Amniotic stem cell (primary cell): ENCODE measurements around the gene UBASH3A.

Source experiments
- DNase-seq: peaks from one replicate; lab custom pipeline; 2025; lab: John Stamatoyannopoulos, UW

Gene UBASH3A, protein sequence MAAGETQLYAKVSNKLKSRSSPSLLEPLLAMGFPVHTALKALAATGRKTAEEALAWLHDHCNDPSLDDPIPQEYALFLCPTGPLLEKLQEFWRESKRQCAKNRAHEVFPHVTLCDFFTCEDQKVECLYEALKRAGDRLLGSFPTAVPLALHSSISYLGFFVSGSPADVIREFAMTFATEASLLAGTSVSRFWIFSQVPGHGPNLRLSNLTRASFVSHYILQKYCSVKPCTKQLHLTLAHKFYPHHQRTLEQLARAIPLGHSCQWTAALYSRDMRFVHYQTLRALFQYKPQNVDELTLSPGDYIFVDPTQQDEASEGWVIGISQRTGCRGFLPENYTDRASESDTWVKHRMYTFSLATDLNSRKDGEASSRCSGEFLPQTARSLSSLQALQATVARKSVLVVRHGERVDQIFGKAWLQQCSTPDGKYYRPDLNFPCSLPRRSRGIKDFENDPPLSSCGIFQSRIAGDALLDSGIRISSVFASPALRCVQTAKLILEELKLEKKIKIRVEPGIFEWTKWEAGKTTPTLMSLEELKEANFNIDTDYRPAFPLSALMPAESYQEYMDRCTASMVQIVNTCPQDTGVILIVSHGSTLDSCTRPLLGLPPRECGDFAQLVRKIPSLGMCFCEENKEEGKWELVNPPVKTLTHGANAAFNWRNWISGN

DNA sequence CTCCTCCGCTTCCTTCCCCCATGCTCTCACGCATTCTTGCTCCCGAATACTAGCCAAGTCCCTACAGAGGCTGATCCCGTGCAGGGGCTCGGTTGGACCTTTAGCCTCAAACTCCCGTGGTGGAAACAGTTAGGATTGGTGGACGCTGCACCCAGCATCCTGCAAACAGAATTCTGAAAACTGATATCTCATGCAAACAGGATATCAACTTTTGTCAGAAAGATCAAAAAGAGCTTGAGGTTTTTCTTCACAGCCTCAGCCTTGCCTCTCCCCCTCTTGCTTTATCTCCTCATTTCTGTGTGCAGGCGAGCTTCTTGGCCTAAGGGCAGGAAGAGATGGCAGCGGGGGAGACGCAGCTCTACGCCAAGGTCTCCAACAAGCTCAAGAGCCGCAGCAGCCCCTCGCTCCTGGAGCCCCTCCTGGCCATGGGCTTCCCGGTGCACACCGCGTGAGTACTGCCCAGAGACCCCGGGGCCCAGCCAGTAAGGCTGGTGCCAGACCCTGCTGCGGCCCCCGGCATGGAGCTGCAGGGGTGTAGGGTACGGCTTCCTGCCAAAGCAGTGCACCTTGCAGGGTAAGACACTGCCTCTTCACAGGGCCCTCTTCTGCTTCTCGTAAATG, at the start of gene UBASH3A:
Gene UBASH3A (plus strand): TSS at position 292 of the 621 bp plus-strand sequence. CDS start 44 bp downstream, at position 336.
- DNase-seq = no peak

DNA sequence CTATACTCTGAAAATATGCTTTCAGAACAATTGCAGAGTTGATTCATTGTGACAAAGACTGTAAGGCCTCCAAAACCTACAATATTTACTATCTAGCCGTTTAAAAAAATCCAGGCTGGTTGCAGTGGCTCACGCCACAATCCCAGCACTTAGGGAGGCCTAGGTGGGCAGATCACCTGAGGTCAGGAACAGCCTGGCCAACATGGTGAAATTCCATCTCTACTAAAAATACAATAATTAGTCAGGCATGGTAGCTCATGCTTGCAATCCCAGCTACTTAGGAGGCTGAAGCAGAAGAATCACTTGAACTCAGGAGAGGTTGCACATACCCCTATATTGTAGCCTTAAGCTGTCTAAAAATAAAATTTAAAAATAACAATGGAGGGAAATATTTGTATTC, 47.7 kb upstream of the UBASH3A start:
- no peak for DNase-seq

DNA sequence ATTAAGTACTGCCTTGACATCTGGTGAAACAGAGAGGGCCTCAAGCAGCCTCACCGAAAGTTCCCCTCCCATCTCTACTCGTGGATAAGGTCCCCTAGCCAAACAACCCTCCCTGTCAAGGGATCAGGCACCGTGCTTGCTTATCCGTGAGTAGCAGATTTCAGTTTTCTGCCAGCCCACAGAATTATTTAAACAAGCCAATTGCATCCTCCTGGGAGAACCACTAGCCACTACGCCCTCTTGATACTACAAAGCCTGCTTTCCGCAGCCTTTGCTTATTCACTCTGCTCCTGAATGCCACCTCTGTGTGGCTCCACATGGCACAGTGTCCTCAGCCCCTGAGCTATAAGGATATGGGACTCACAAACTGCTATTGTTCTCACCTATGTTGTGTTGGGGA, 47.1 kb upstream of the UBASH3A start:
- no peak for DNase-seq

DNA sequence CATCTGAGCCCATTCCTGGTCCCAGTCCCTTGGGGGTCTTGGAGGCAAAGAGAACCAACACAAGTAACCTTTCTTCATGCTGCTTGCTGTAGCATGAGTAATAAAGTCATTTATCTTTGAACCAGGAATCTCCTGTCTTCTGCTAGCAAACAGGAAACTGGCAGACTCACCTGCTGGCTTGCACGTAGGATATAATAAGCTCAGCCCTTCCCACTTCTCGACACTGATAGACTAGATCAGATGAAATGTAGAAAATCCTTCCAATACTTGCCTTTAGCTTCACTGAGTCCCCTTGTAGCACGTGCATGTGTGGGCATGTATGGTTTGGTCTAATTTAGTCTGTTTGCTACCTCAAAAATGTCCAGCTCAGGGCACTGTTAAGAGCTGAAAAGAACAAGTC, 46.4 kb upstream of the UBASH3A start:
- no peak for DNase-seq

DNA sequence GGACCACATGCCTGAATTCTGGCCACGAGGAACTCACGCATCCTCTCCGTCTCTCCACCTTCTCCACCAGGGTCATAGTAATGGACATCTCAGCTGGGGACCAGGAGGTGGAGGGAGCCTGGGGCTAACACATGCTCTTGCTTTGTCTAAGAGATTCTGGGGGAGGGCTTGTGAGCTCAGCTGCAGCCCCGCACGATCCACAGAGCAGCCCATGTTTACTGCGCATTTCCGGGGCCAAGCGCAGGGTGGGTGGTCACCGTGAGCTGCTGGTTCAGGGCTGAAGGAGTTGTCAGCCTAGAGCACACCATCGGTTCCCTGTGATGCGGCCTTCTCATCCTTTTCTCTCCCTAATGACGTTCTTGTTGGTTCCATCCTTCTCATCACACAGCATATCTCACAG, 45.4 kb upstream of the UBASH3A start:
- DNase-seq = no peak

DNA sequence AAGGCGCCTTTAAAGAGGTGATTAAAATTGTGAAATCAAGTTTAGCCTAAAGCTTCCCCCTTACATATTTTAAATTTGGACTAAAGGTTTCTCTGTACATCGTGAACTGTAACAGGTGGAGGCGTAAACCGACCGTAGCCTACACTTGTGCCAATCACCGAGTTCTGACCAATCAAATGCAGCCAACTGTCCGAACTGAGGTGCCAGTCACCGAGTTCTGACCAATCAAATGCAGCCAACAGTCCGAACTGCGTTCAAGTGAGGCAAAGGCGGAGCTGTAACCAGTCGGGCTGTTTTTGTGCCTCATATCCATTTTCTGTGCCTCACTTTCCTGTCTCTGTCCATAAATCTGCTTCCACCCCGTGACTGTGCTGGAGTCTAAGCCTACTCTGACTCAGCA, 44.8 kb upstream of the UBASH3A start:
- DNase-seq = no peak

DNA sequence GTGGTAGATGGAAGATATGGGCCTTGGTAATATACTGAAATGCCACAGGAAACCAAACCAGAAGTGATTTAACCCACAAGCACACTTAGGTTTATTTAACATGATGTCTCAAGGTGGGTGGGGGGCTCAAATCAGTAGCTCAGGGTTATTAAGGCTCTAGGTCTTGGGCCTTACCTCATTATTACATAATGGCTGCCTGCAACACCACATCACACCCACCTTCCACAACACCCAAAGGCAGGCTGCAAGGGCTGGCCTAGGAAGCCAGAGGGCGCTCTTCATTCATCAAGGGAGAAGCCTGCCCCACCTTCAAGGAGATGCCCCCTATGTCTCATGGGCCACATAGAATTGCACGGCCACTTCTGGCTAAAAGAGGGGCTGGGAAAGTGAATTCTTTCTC, 43.4 kb upstream of the UBASH3A start:
- no peak for DNase-seq

DNA sequence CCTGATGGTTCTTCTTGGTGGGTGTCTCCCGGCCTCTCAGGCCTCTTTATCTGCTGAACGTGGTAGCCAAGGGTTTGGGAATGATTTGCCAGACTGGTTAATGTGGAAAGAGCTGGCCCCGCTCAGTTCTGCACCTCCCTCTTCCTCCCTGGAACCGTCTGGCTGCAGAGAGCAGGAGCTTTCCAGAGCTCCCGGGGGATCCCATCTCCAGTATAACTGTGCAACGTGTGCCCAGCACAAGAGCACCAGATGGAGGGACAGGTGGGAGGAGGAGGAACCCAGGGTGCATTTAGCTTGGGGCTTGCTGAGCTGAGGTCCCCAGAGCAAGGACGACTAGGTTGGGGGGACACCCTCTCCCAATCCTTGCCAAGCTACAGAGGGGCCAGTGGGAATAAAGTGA, 42.4 kb upstream of the UBASH3A start:
- no peak for DNase-seq

DNA sequence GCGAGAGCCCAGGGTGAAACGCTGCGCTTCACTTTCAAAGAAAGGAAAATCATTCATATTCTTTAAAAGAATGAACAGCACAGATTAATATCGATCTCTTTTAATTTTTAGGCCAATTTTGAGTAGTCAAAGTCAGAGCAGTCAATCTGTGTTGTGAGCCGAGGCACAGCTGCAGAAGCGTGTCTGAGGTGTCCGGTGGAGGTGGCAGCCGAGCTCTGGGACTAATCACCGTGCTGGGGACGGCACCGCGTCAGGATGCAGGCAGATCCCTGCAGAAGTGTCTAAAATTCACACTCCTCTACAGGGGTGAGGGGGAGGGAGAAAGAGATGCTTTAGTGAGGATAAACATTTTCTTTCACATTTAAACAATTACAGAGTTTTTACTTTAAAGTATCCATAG, 41.5 kb upstream of the UBASH3A start:
- DNase-seq = no peak

DNA sequence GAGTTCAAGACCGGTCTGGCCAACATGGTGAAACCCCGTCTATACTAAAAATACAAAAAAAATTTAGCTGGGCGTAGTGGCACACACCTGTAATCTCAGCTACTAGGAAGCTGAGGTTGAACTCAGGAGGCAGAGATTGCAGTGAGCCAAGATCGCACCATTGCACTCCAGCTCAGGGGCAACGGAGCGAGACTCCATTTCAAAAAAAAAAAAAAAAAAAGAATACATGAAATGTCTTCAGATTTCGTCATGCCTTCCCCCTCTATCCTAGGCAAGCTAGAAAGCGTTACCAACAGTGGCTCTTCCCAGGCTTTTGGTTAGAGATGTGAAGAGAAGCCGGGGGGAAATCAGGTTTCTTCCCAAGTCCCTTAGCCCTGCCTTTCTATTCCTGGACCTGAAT, 41.0 kb upstream of the UBASH3A start:
- DNase-seq = no peak

DNA sequence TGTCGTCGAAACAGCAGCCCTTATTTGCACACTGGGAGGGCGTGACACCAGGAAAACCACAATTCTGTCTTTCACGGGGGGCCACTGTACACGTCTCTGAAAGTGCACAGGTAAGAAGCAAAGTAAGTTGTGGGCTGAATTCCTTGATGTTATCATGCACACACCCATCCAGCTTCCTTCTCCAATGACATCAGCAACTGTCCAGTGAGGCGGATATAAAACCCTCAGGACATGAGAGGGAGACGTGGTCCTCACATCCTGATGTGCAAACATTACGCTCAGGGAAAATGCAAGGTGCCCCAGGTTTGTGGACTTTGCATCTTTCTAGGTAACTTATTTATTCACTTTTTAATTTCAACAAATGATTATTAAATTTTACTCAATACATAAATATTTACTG, 40.4 kb upstream of the UBASH3A start:
- DNase-seq = no peak

DNA sequence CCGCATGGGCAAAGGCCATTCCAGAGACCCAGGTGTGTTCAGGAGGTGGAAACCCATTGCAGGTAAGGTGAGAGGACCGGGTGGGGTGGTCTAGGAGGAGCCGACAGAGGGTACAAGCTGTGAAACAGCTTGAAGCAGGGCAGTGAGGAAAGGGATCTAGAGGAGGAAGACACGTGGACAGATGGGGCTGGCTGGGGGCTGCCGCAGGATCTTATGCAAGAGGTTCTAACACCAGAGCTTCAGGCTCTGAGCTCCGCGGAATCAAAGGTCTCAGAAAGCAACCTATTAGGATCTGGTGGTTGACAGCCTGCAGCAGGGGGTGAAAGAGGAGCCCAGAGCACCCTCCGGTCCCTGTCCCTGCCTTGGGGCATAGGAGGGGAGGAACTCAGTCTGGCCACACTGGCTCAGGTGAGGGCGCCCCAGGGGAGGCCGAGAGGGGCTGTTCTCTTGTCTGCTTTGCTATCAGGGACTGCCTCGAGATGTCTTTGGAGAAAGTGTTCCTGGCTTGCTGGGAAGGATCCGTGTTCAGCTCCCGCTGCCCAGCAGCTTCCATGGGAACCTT, 39.3 kb upstream of the UBASH3A start:
- no peak for DNase-seq

DNA sequence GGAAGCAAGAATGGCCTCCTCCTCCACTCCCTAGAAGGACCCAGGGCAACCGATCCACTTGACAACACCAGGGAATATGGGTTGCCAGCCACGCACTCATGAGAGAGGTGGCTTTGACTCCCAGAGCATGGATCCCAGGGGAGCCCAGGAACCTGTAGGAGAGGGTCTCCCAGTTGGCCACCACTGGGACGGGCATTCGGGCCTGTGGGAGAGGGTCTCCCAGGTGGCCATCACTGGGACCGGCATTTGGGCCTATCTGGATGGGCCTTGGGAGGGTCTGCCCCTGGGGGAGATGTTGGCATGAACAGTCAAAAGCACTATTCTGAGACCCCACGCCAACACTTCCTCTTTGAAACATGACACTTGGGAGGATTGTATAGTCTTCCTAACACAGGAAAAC, 37.9 kb upstream of the UBASH3A start:
- DNase-seq = no peak

DNA sequence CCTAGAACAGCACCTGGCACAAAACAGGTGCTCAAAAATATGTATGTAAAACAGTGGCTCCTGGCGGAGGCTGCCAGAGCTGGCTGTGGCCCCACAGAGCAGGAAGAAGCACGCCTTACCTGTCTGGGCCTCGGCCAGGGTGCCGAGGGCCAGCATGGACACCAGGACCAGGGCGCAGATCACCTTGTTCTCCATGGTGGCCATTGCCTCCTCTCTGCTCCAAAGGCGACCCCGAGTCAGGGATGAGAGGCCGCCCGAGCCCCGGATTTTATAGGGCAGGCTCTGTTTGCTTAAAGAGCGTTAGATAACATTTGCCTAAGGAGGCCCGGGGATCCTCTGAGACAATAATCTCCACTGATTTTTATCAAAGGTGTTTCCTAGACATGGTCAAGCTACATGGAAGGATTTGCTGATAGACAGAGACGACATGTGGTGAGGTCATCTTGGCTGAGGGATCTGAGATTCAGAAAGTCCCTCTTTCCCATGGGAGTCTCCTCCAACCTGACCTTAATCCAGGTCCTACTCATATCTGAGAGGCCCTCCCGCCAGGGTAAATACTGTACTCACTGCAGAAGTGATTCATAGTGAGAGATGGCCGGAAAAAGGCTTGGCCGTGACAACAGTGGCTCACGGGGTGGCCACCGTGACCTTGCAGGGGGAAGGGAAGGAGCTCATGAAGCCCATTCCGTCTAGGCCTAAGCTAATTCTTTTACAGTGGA, 37.3 kb upstream of the UBASH3A start, which contains the start of gene TFF1:
Gene TFF1 (minus strand): TSS at position 244 of the 719 bp plus-strand sequence. CDS start 40 bp downstream, at position 204.
- DNase-seq = no peak

DNA sequence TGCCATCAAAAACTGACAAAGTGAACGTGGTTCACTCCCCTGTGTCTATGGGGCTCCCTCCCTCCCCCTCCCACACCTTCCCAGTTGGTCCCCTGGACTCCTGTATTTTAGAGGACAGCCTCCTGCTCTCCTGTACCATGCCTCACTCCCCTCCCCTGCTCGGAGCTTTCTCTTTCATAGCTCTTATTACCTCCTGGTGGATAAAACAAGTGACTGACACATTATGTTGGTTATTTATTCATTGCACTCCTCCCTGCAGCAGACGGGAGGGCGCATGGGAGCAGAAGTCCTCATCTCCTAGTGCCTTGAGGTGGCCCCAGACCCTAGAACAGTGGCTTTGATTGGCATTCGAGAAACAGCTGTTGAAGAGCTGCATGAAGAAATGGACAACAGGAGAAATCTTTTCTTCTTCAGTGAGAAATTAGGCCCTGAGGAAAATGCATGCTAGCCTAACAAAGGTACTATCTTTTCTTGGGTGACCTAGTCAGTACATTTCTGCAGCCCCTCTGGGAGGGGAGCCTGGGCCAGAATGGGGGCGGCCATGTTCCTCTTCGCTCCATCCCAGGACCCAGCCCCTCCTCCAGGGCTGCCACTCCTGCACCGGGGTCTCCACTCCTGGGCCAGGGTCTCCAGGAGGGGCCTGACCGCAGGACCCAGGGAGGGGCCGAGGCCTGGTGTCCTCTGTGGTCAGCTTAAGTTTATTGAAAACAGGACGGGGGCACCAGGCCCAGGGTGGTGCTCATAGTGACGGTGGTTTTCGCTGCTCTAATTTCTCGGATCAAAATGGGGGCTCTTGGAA, 36.1 kb upstream of the UBASH3A start:
- DNase-seq = no peak

DNA sequence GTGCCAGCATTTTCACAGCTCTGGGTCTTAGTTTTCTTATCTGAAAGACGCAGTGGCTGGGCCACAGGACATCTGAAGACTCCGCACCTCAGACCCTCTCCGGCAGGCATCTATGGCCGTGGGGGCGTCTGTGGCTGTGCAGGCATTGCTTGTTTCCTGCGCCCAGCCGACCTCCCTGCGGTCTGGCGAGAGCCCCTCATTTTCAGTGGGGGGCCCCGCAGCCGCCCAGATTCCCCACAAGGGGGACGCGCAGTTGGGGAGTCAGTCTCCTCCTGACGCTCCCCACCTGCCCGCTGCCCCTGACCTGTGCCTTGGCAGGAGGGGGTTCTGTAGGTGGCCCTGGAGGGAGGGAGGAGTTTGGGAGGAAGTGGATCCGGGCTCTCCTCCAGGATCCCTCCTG, 33.9 kb upstream of the UBASH3A start:
- no peak for DNase-seq

DNA sequence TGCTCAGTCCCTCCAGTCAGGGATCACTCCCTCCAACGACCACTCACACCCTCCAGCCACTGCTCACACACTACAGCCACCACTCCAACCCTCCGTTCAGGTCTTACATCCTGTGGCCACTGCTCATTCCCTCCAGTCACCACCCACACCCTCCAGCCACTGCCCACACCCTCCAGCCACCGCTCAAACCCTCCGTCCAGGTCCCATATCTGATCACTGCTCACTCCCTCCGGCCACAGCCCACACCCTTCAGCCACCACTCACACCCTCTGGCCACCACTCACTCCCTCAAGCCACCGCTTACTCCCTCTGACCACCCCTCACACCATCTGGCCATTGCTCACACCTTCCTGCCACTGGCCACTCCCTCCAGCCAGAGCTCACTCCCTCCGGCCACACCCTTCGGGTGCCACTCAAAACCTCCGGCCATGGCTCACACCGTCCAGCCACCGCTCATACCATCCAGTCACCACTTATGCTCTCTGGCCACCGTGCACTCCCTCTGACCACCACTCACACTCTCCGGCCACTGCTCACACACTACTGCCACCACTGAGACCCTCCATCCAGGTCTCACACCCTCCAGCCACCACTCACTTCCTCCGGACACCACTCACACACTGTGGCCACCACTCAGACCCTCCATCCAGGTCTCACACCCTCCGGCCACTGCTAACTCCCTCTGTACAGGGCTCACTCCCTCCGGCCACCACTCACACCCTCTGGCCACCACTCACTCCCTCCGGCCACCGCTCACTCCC, 32.6 kb upstream of the UBASH3A start:
- DNase-seq = no peak

DNA sequence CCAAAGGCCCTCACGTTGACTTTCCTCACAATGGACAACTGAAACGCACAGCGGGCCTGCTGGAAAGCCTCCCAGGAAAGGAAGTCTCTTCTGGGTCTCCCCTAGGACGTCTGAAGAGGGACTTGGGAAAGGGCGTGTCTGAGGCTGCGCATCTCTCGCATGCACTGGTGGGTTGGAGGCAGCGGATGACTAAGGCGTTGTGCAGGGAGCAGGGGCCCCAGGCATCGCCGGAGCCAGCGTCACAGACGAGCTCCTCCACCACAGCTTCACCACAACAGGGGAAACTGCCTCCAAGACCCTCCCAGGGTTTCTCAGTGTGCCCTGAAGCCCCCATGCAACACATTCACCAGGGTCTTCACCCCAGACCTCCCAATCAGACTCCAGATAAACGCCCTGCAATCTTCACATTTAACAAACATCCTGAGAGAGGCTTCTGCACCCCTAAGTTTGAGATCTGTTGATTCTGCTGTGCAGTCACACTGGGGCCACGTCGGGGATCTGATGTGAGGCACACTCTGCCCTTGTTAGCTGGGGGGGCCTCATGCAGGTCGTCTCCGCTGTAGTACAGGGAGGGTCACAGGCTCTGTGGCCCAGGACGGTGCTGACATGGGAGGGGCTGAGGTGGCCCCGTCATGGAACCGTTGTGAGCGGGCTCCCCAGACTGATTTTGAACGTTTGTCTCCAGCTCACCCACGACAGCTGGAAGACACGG, 30.4 kb upstream of the UBASH3A start:
- no peak for DNase-seq

DNA sequence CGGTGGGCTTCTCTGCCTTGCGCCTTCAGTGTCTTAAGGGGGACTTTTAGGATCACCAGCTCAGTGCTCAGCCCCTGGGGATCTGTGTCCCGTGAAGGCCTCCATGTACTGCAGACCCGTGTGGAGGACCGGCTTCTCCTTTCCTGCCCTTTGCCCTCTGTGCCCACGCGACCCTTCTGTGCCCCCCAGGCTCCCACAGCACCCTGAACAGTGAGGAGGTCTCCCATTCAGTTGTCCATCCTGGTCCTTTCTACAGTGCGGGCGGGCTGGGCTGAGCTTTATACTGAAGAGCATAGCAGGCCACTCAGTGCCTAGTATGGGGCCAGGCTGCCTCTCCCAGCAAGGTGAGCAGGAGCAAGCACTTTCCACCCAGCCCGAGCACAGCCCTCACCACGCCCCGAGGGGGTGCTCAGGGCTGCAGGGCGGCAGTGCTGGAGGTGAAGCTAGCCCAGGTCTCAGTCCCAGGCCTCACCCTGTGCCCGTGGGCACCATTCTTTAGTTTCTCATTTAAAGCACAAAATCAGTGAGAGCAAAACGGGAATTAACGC, 29.7 kb upstream of the UBASH3A start:
- DNase-seq = no peak

DNA sequence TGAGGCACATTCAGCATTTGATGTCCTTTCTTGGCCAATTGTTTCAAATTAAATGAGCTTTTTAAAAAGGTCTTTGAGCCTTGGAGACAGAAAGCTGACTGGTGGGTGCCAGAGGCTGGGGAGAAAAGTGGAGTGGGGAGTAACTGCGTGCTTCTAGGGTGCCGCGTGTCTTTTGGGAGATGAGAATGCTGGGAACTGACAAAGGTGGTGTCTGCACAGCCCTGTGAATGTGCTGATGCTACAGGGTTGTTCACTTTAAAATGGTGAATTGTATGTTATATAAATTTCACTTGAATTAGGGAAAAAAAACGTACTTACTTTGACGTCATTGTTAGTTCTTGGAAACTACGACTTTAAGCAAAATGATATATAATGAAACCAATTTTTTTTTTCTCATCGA, 29.2 kb upstream of the UBASH3A start:
- DNase-seq = no peak
